DMS114 treated with DMSO at 0.1 percent for 48 hours (cell line): ENCODE data around the gene FAM193A.
"Not testable (repeated sequence)": the region's sequence is repeated elsewhere in the genome, so short reads cannot be mapped to it uniquely, and the experiment has no call there.

Source experiments
- DNase-seq: peaks from one replicate; lab custom pipeline; 2025; ENCODE audit not compliant: unreplicated experiment; lab: John Stamatoyannopoulos, UW

Gene FAM193A

GRCh38 chr4:2536193-2537010, at the start of gene FAM193A:
Gene FAM193A, plus strand, starts transcription at chr4:2536647. Its CDS starts 269 bp downstream, at chr4:2536916.
- DNase-seq, result peak; percentile 91

GRCh38 chr4:2486981-2487380, 49.5 kb upstream of the FAM193A start:
- no peak for DNase-seq

DNA sequence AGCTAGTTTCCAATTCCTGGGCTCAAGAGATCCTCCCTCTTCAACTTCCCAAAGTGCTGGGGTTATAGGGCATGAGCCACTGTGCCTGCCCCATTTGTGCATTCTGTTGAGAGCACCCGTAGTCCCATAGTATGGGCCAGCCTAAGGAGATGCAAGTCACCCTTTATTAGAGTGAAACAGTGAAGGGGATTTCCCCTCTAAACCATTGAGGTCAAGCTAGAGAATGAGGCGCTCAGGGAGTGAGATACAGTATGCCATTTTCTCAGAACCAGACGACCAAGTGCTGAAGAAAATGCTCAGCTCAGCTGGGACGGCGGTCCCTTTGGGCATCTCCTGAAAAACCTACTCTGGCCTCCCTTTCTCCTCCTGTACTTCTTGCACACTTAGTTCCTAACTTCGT, 48.8 kb upstream of the FAM193A start:
- no peak for DNase-seq

- no peak for DNase-seq
Observed at GRCh38 chr4:2489081-2489805, 47.2 kb upstream of the FAM193A start.

DNA sequence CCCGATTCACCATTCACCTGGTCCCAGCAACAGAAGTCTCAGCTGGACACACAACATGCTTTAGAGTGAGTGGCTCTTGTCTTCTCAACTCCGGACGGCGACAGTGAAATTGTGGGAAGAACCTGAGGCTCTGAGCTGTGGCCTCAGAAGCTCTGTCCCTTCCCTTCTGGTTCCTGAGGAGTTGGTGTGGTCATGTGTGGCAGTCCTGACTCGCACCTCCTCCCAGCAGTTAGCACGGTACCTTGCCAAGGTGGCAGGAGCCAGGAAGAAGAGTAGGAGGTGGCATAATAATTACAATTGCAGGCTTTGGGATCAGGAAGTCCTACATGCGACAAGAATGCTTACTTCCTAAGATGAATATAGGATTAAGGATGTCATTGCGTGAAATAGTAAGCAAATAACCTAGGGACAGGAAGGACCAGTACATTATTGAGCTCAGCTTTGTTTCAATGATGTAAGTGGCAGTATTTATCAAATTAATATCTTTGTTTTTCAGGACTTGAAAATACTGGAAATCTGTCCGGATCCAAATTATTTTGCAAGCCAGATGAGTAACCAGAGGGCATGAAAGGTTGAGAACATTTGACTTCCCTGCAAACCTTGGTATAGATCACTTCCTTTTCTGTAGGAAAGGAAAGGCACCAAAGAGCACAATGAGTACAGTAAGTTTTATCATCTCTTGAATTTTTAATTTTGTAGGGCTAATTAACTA, 46.5 kb upstream of the FAM193A start:
- no peak for DNase-seq

DNA sequence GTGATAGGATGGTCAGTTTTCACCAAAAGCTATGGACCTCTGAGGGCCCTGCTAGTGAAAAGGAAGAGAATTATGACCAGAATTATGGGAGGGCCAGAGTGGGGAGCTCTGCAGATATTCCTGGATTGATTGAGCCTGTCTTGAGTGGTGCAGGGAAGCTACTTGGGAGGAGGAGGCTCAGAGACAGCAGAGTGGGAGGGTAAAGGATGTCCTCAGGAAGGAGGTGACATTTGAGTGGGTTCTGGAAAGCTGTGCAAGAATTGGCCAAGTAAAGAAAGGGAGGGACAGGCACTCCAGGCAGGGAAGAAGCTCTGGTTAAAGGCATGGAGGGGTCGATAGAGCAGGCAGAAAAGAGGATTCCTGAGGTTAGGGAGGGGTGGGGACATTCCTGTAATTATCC, 43.5 kb upstream of the FAM193A start:
- no peak for DNase-seq

GRCh38 chr4:2494992-2495391, 41.5 kb upstream of the FAM193A start:
- DNase-seq, result no peak

GRCh38 chr4:2497324-2497723, 39.1 kb upstream of the FAM193A start:
- no peak for DNase-seq

GRCh38 chr4:2497931-2498330, 38.5 kb upstream of the FAM193A start:
- DNase-seq, result no peak

DNA sequence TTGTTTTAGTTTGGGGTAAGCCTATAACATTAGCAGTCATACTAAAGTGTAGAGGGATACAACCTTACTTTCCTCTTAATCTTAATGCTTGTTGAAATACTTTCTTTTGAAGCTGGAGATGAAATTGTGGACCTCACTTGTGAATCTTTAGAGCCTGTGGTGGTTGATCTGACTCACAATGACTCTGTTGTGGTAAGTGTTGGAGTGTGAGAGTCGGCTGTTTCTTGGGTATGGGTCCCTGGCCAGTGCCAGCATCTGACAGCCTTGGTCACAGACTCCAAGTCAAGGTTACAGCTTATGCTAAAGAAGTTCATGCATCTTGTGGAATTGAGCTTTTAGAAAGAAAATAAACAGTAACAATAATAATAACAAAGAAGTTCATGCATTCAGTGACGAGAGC, 35.9 kb upstream of the FAM193A start:
- DNase-seq, result no peak

DNA sequence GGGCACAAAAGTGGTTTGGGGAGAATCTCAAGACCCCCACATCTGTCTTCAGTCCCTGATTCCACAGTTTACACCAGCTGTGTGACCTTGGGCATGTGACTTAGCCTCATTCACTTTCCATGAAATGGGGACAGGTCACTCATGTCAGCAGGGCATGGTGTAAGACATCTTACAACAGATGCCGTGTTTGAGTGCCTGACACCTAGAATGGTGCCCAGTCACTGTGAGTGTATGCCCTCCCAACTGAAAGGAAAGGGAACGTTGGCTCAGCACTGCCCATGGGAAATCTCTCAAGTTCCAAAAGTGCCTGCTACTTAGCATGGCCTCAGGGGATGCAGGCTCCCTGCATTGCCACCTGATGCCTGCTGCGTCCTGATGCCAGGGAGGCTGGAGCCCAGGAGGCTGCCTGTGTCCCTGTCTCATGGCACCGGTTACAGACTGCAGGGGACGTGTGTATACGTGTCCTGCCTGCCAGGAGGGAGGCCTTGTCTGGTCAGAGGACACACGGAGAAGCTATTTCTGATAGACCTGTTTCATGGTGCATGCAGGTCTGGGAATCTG, 35.3 kb upstream of the FAM193A start:
- DNase-seq, result no peak

GRCh38 chr4:2503809-2504208, 32.6 kb upstream of the FAM193A start:
- no peak for DNase-seq

GRCh38 chr4:2507259-2507658, 29.2 kb upstream of the FAM193A start:
- DNase-seq, result no peak

DNA sequence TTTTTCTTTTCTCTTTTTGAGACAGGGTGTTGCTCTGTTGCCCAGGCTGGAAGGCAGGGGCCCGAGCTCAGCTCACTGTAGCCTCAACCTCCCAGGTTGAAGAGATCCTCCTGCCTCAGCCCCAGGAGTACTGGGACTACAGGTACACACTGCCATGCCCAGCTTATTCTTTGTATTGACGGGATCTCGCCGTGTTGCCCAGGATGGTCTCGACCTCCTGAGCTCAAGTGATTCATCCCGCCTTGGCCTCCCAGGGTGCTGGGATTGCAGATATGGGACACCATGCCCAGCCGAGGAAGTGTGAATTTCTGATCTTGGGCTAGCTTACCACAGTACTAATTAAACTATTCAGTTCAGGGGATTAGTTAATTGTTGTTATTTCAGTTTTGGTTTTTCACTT, 28.6 kb upstream of the FAM193A start:
- DNase-seq, result no peak

GRCh38 chr4:2510351-2511259, 25.8 kb upstream of the FAM193A start:
- no peak for DNase-seq

DNA sequence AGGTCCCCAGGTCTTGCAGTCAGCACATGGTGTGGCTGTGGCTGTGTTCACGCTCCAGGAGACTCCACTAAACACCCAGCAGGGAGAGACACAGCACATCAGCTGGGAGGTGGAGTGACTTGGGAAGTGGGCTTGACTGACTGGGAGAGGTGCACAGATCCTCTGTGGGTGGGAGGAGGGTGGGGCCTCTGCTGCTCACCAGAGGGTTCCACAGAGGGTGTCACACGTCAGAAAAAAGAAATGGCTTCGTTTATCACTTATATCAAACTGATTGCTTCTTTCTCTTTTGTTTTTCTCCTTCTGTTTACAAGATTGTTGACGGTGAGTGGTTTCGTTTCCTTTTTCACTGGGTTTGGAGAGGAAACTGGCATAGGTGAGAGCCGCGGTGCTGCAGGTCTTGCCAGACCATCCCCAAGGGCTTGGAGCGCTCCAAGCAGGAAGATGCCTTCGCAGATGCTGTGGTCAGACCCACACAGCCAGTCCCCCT, 24.8 kb upstream of the FAM193A start:
- DNase-seq, result no peak

- DNase-seq, result no peak
Observed at GRCh38 chr4:2512396-2513135, 23.9 kb upstream of the FAM193A start.

- DNase-seq, result not testable (repeated sequence)
Observed at GRCh38 chr4:2514193-2514592, 22.3 kb upstream of the FAM193A start.

DNA sequence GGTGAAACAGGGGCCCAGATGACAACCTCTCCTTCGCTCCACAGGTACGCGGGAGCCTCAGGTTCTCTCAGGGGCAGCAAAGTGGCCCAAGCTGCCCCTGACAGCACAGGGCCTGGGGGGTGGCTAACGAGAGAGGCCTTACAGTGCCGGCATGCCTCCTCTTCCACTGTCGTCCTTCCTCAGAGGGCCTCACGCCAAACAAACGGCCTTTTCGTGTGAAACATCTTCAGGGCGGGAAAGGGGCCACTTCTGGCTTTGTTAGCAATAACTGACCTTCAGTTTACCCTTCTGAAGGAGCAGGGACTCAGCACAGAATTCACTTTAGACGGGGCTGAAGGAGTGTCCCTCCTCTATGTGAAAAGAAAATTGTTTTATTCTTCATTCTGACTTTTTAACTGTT, 21.5 kb upstream of the FAM193A start:
- DNase-seq, result not testable (repeated sequence)
